Mesendoderm (in vitro differentiated cells): Measurements from ENCODE around the gene ADA.

Experiments
- DNase-seq: peaks from one replicate; pipeline ENCODE4 v3.0.0; 2013
- H2AK5ac ChIP-seq: 2 replicates; pipeline ENCODE4 v1.6.1; 2013; ENCODE audit warnings: low read length, inconsistent platforms
- H2BK120ac ChIP-seq: 2 replicates; pipeline ENCODE4 v1.6.1; 2013; ENCODE audit warnings: low read depth, mild to moderate bottlenecking, low read length, moderate library complexity, mixed read lengths
- H2BK15ac ChIP-seq: replicated peaks from 2 replicates; pipeline ENCODE4 v1.6.1; 2013; ENCODE audit warnings: low read depth, mild to moderate bottlenecking, moderate library complexity
- H2BK5ac ChIP-seq: 2 replicates; pipeline ENCODE4 v1.6.1; 2013; ENCODE audit warnings: low read length, inconsistent platforms
- H3K18ac ChIP-seq: 2 replicates; pipeline ENCODE4 v1.6.1; 2013; ENCODE audit warnings: mild to moderate bottlenecking, low read length, mixed read lengths
- H3K23ac ChIP-seq: one replicate; pipeline ENCODE4 v1.6.1; 2013; ENCODE audit warnings: low read length
- H3K27ac ChIP-seq: 2 replicates; pipeline ENCODE4 v1.5.1; 2013; ENCODE audit warnings: low read depth, mild to moderate bottlenecking, inconsistent platforms, low read length, moderate library complexity
- H3K27me3 ChIP-seq: 2 replicates; pipeline ENCODE4 v1.6.1; 2013; ENCODE audit warnings: low read length, control low read depth, mild to moderate bottlenecking, inconsistent platforms; ENCODE audit not compliant: insufficient read depth, poor library complexity
- H3K36me3 ChIP-seq: 2 replicates; pipeline ENCODE4 v1.6.1; 2013; ENCODE audit warnings: low read length, inconsistent platforms; ENCODE audit not compliant: control insufficient read depth, insufficient read depth
- H3K4ac ChIP-seq: one replicate; pipeline ENCODE4 v1.6.1; 2013; ENCODE audit warnings: low read depth, mild to moderate bottlenecking, low read length, moderate library complexity
- H3K4me1 ChIP-seq: 2 replicates; pipeline ENCODE4 v1.6.1; 2013; ENCODE audit warnings: low read depth, low read length, inconsistent platforms; ENCODE audit not compliant: control insufficient read depth
- H3K4me2 ChIP-seq: 2 replicates; pipeline ENCODE4 v1.6.1; 2013; ENCODE audit warnings: low read length
- H3K4me3 ChIP-seq: 2 replicates; pipeline ENCODE4 v1.5.1; 2013; ENCODE audit warnings: mild to moderate bottlenecking, low read length
- H3K56ac ChIP-seq: one replicate; pipeline ENCODE4 v1.6.1; 2013; ENCODE audit warnings: low read length
- H3K79me1 ChIP-seq: 2 replicates; pipeline ENCODE4 v1.6.1; 2013; ENCODE audit warnings: low read length, inconsistent platforms
- H3K79me2 ChIP-seq: 2 replicates; pipeline ENCODE4 v1.6.1; 2013; ENCODE audit warnings: mild to moderate bottlenecking, low read length; ENCODE audit not compliant: control insufficient read depth, insufficient read depth
- H3K9ac ChIP-seq: 2 replicates; pipeline ENCODE4 v1.6.1; 2013; ENCODE audit warnings: low read length, inconsistent platforms
- H4K5ac ChIP-seq: one replicate; pipeline ENCODE4 v1.6.1; 2013; ENCODE audit warnings: low read length
- H4K8ac ChIP-seq: one replicate; pipeline ENCODE4 v1.6.1; 2013; ENCODE audit warnings: low read depth, mild to moderate bottlenecking, control low read depth, low read length, moderate library complexity
- WGBS: extraction: QIAGEN DNeasy Blood & Tissue Kit; methylation state at CpG from one replicate; pipeline ENCODE4 v1.1.7; 2013; ENCODE audit warnings: low lambda C conversion rate, missing lambda C conversion rate; ENCODE audit not compliant: insufficient coverage; ENCODE audit errors: extremely low coverage; 5-methylcytosine and 5-hydroxymethylcytosine counted together

ADA gene

DNA sequence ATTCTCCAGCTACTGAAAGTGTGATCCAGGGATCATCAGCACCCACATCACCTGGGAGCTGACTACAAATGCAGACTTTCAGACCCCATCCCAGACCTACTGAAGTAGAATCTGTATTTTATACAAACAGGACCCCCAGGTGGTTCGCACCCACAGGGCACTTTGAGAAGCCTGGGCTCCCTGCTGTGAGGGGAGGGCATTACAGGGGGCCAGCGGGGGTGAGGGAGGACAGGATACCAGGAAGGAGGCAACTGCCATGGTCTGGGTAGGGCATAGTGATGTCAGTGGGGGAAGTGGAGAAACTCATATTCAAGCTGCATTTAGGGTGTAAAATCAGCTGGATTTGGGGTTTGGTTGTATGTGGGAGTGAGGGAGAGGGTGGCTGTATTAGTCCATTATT is 2.0 kb upstream of the ADA start:
- no peak overlapping the region for H2AK5ac ChIP-seq
- H3K18ac ChIP-seq = no peak overlapping the region
- H2BK120ac ChIP-seq = no peak overlapping the region
- no peak overlapping the region for H3K4me2 ChIP-seq
- H3K23ac ChIP-seq = no peak overlapping the region
- H3K36me3 ChIP-seq = peaks cover 2% of the 10 kb centered on the region
- H3K9ac ChIP-seq = no peak overlapping the region
- no peak overlapping the region for H4K5ac ChIP-seq
- no CpG with 5 or more reads among the region's 2 CpGs for WGBS
- no peak overlapping the region for H3K4me3 ChIP-seq
- H4K8ac ChIP-seq = no peak overlapping the region
- H3K4ac ChIP-seq = no peak overlapping the region
- DNase-seq = no peak
- no peak overlapping the region for H2BK5ac ChIP-seq
- no peaks in the 10 kb centered on the region for H3K27me3 ChIP-seq
- H3K79me1 ChIP-seq = no peaks in the 10 kb centered on the region
- no peak overlapping the region for H2BK15ac ChIP-seq
- H3K56ac ChIP-seq = no peak overlapping the region
- no peaks in the 10 kb centered on the region for H3K4me1 ChIP-seq
- H3K79me2 ChIP-seq = no peaks in the 10 kb centered on the region
- H3K27ac ChIP-seq = no peak overlapping the region

DNA sequence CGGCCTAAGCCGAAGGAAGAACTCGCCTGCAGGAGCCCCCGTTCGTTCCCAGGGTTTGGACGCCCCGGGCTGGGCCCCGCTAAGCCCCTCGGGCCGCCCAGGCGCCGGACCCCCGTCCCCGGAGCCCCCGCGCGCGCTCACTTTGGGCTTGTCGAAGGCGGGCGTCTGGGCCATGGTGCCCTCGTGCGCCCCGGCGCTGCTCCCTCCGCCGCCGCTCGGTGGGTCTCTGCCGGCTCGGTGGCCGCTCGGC is 140 bp downstream of the ADA start:
- no peak for DNase-seq
- no peak overlapping the region for H3K27ac ChIP-seq
- no CpG with 5 or more reads among the region's 33 CpGs for WGBS

GRCh38 chr20:44650771-44651433 is 597 bp downstream of the ADA start:
- Histone ChIP-seq H2BK15ac (no peak overlapping the region), H3K36me3 (peaks cover 2% of the 10 kb centered on the region), H3K4me3 (peak overlapping the region; percentile 11), H3K27me3 (no peaks in the 10 kb centered on the region), H3K56ac (peak overlapping the region; percentile 66), H3K4ac (no peak overlapping the region), H3K27ac (no peak overlapping the region), H3K9ac (peak overlapping the region; percentile 49), H3K4me2 (peak overlapping the region; percentile 47), H2AK5ac (peak overlapping the region; percentile 11), H3K79me1 (no peaks in the 10 kb centered on the region), H4K5ac (no peak overlapping the region), H3K18ac (peak overlapping the region; percentile 72), H3K23ac (peak overlapping the region; percentile 1), H4K8ac (no peak overlapping the region), H2BK120ac (no peak overlapping the region), H3K4me1 (no peaks in the 10 kb centered on the region), H3K79me2 (no peaks in the 10 kb centered on the region), H2BK5ac (no peak overlapping the region)
- DNase-seq = peak; percentile 29
- no CpG with 5 or more reads among the region's 24 CpGs for WGBS

More for the DNA sequence above, 140 bp downstream of the ADA start:
- H3K79me2 ChIP-seq = no peaks in the 10 kb centered on the region
- no peak overlapping the region for H2AK5ac ChIP-seq
- peak overlapping the region; percentile 49 for H3K9ac ChIP-seq
- peaks cover 2% of the 10 kb centered on the region for H3K36me3 ChIP-seq
- H2BK15ac ChIP-seq = no peak overlapping the region
- no peak overlapping the region for H2BK120ac ChIP-seq
- no peaks in the 10 kb centered on the region for H3K79me1 ChIP-seq
- peak overlapping the region; percentile 66 for H3K56ac ChIP-seq
- H3K27me3 ChIP-seq = no peaks in the 10 kb centered on the region
- H3K4me1 ChIP-seq = no peaks in the 10 kb centered on the region
- peak overlapping the region; percentile 47 for H3K4me2 ChIP-seq
- H3K23ac ChIP-seq = no peak overlapping the region
- peak overlapping the region; percentile 11 for H3K4me3 ChIP-seq
- H4K8ac ChIP-seq = no peak overlapping the region
- no peak overlapping the region for H2BK5ac ChIP-seq
- H4K5ac ChIP-seq = no peak overlapping the region
- no peak overlapping the region for H3K4ac ChIP-seq
- H3K18ac ChIP-seq = peak overlapping the region; percentile 72

DNA sequence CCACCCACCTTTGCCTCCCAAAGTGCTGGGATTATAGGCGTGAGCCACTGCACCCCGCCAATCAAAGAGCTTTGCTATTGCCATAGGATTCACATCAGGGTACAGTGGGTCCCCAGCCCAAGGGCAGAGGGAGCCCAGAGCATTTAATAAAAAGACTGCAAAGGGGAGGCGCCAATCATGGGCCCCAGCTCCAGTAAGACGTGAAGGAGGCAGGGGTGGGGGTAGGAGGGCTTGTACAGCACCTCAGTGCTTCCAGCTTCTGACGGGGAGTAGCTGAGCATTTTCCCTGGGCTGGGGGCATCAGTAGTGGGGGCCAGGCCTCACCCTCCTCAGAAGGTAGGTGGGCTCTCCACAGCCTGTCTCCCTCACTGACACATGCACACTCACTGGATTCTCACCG is 1.5 kb downstream of the ADA start:
- Histone ChIP-seq H3K4me3 (no peak overlapping the region), H2BK5ac (no peak overlapping the region), H3K79me2 (no peaks in the 10 kb centered on the region), H3K23ac (no peak overlapping the region), H4K8ac (no peak overlapping the region), H3K9ac (no peak overlapping the region), H3K79me1 (no peaks in the 10 kb centered on the region), H2BK15ac (no peak overlapping the region), H3K4me1 (no peaks in the 10 kb centered on the region), H3K36me3 (peaks cover 2% of the 10 kb centered on the region), H3K18ac (no peak overlapping the region), H3K27me3 (no peaks in the 10 kb centered on the region), H4K5ac (no peak overlapping the region), H2BK120ac (no peak overlapping the region), H3K4ac (no peak overlapping the region), H2AK5ac (no peak overlapping the region), H3K4me2 (no peak overlapping the region), H3K27ac (no peak overlapping the region), H3K56ac (no peak overlapping the region)
- WGBS = no CpG with 5 or more reads among the region's 6 CpGs
- no peak for DNase-seq

DNA sequence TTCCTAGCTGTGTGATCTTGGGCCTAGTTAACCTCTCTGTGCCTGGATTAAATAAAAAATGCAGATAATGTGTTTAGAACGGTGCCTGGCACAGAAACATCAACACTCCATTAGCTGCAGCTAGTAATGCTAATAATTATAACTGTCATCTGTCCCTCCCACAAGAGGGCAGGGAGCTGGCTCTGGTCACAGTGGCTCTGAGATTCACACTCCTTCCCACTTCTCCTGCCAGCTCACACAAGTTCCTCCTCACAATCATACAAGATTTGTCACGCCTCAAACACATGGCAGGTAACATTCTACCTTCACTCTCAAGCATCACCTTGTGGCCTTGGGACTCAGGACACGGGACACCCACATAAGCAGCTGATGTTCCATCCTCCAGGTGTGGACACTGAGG is 2.4 kb downstream of the ADA start:
- Histone ChIP-seq H3K4me2 (no peak overlapping the region), H3K27me3 (no peaks in the 10 kb centered on the region), H3K36me3 (peaks cover 2% of the 10 kb centered on the region), H3K79me2 (no peaks in the 10 kb centered on the region), H2BK120ac (no peak overlapping the region), H3K4me1 (peaks cover 4% of the 10 kb centered on the region), H3K56ac (peak overlapping the region; percentile 34), H3K27ac (no peak overlapping the region), H2BK15ac (no peak overlapping the region), H3K18ac (no peak overlapping the region), H4K5ac (no peak overlapping the region), H3K23ac (no peak overlapping the region), H3K9ac (no peak overlapping the region), H2BK5ac (no peak overlapping the region), H3K4me3 (no peak overlapping the region), H3K79me1 (no peaks in the 10 kb centered on the region), H2AK5ac (no peak overlapping the region), H4K8ac (no peak overlapping the region), H3K4ac (no peak overlapping the region)
- DNase-seq = no peak
- no CpG with 5 or more reads among the region's 3 CpGs for whole genome bisulfite sequencing

DNA sequence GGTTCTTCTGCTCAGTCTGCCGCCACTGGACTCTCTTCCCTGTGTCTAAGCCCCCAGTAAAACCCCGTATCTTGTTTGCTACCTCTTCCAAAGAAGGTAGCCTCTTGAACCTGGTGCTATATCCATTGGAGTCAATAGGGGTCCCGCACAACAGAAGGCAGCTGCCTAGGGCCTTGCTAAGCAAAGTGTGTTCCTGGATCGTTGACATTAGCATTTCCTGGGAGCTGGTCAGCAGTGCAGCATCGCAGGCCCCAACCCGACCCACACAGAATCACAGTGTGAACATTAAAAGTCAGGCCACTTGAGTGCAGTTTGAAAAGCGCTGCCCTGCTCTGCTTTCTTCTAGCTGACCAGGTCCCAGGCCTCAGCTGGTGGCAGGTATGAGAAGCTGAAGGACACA is 2.9 kb downstream of the ADA start:
- H3K27me3 ChIP-seq = no peaks in the 10 kb centered on the region
- no peak overlapping the region for H3K18ac ChIP-seq
- H3K27ac ChIP-seq = no peak overlapping the region
- no peak overlapping the region for H2BK120ac ChIP-seq
- H3K4ac ChIP-seq = no peak overlapping the region
- H2BK15ac ChIP-seq = no peak overlapping the region
- H4K5ac ChIP-seq = no peak overlapping the region
- peaks cover 7% of the 10 kb centered on the region for H3K4me1 ChIP-seq
- no CpG with 5 or more reads among the region's 7 CpGs for WGBS
- H3K4me2 ChIP-seq = no peak overlapping the region
- no peak overlapping the region for H4K8ac ChIP-seq
- H3K9ac ChIP-seq = no peak overlapping the region
- H3K23ac ChIP-seq = no peak overlapping the region
- DNase-seq = peak; percentile 75
- H3K4me3 ChIP-seq = no peak overlapping the region
- no peaks in the 10 kb centered on the region for H3K79me1 ChIP-seq
- no peak overlapping the region for H2BK5ac ChIP-seq
- H3K56ac ChIP-seq = peak overlapping the region; percentile 17
- no peak overlapping the region for H2AK5ac ChIP-seq
- H3K36me3 ChIP-seq = peaks cover 2% of the 10 kb centered on the region
- H3K79me2 ChIP-seq = no peaks in the 10 kb centered on the region
